Vagina (tissue), 2 donors: ENCODE results near the gene NUDT14. TPM values are rescaled to one million over a fixed set of nuclear protein-coding genes. Genes with fewer than 3 reads are reported as not detected.

ENCODE experiments used
- DNase-seq, 2 donors: peaks; one replicate each; pipeline ENCODE4 v3.0.0-alpha.2; 2017; ENCODE audit errors: extremely low spot score in 2 of 2
- H3K27ac ChIP-seq: fragments of 200-600 bp; sonication (generic); one replicate; pipeline ENCODE4 v1.5.1; 2019
- H3K27me3 ChIP-seq: fragments of 200-600 bp; sonication (generic); one replicate; pipeline ENCODE4 v1.5.1; 2019
- H3K36me3 ChIP-seq, 2 donors: fragments of 200-600 bp; sonication (generic); one replicate each; pipeline ENCODE4 v1.5.1; 2017 to 2019
- H3K4me1 ChIP-seq: fragments of 200-600 bp; sonication (generic); one replicate; pipeline ENCODE4 v1.5.1; 2019
- H3K4me3 ChIP-seq, 2 donors: fragments of 200-600 bp; sonication (generic); 1 replicate in 1 of 2; 2 replicates in 1 of 2; pipeline ENCODE4 v1.5.1; 2016 to 2019
- H3K9me3 ChIP-seq: fragments of 200-600 bp; sonication (generic); one replicate; pipeline ENCODE4 v1.5.1; 2019
- CTCF ChIP-seq, 3 experiments: fragments of 450-650 bp in 2 of 3; fragments of 200-600 bp in 1 of 3; sonication (generic) in 1 of 3; IDR thresholded peaks; one replicate each; pipeline ENCODE4 v1.5.1; 2017 to 2019; ENCODE audit warnings: antibody characterized with exemption in 3 of 3, mild to moderate bottlenecking in 2 of 3, moderate library complexity in 2 of 3
- POLR2A ChIP-seq, 2 donors: fragments of 450-650 bp; IDR thresholded peaks; one replicate each; pipeline ENCODE4 v1.6.1; 2017; ENCODE audit warnings: antibody characterized with exemption in 2 of 2, mild to moderate bottlenecking in 2 of 2, moderate library complexity in 2 of 2
- POLR2AphosphoS5 ChIP-seq, 2 donors: sonication (generic); formaldehyde crosslinking; IDR thresholded peaks; one replicate each; pipeline ENCODE4 v1.9.0; 2017; ENCODE audit warnings: antibody characterized with exemption in 2 of 2, mild to moderate bottlenecking in 2 of 2, low read depth in 1 of 2; ENCODE audit not compliant: insufficient read depth in 1 of 2
- intact Hi-C: fragments of 100-400 bp; cut with DNase I; formaldehyde crosslinking; loops from one replicate; pipeline ENCODE4 v1.15.1; 2023
- total RNA-seq: library from RNA; depleted of rRNA; stranded (reverse); fragments of >200 nt; gene quantifications from one replicate; pipeline ENCODE4 v1.2.3, GENCODE V29; 2016

NUDT14 gene
- total RNA-seq, 1 donor from 2014 or later = 11.0 TPM

- Histone ChIP-seq H3K36me3 (no peaks in the 10 kb centered on the region), H3K27ac (no peak overlapping the region), H3K4me3 (no peak overlapping the region), H3K27me3 (no peaks in the 10 kb centered on the region), H3K4me1 (peaks cover 28% of the 10 kb centered on the region), H3K9me3 (no peaks in the 10 kb centered on the region)
- no peak for DNase-seq
- TF ChIP-seq CTCF (IDR thresholded peaks at IDR 0.05) (no peak), POLR2AphosphoS5 (IDR thresholded peaks at IDR 0.05; ENCODE audit: insufficient read depth in 1 of 2, low read depth in 1 of 2) (no peak), POLR2A (IDR thresholded peaks at IDR 0.05) (no peak)
- intact Hi-C loops = no loop called here
Observed at GRCh38 chr14:105184461-105184860, 3.3 kb upstream of the NUDT14 start.

- Histone ChIP-seq H3K4me1 (peaks cover 32% of the 10 kb centered on the region), H3K27ac (no peak overlapping the region), H3K36me3 (no peaks in the 10 kb centered on the region), H3K27me3 (no peaks in the 10 kb centered on the region), H3K4me3 (no peak overlapping the region), H3K9me3 (no peaks in the 10 kb centered on the region)
- no peak for DNase-seq
- TF ChIP-seq CTCF (IDR thresholded peaks at IDR 0.05) = no peak
- no peak for TF ChIP-seq POLR2AphosphoS5 (IDR thresholded peaks at IDR 0.05; ENCODE audit: insufficient read depth in 1 of 2, low read depth in 1 of 2)
- no peak for TF ChIP-seq POLR2A (IDR thresholded peaks at IDR 0.05)
- intact Hi-C loops = no loop called here
Observed at GRCh38 chr14:105182296-105183020, 1.3 kb upstream of the NUDT14 start.

GRCh38 chr14:105181549-105182295, 610 bp upstream of the NUDT14 start:
- TF ChIP-seq POLR2A (IDR thresholded peaks at IDR 0.05) = no peak
- H3K36me3 ChIP-seq = no peaks in the 10 kb centered on the region
- H3K27me3 ChIP-seq = no peaks in the 10 kb centered on the region
- intact Hi-C loops = no loop called here
- peak overlapping the region; percentile 47 to 62 for H3K4me3 ChIP-seq
- H3K4me1 ChIP-seq = peaks cover 32% of the 10 kb centered on the region
- no peak for DNase-seq
- H3K27ac ChIP-seq = no peak overlapping the region
- no peaks in the 10 kb centered on the region for H3K9me3 ChIP-seq

- Histone ChIP-seq H3K4me3 (no peak overlapping the region), H3K36me3 (no peaks in the 10 kb centered on the region), H3K27ac (no peak overlapping the region), H3K27me3 (no peaks in the 10 kb centered on the region), H3K9me3 (no peaks in the 10 kb centered on the region), H3K4me1 (peaks cover 51% of the 10 kb centered on the region)
- intact Hi-C loops = no loop called here
- no peak for DNase-seq
- TF ChIP-seq POLR2AphosphoS5 (IDR thresholded peaks at IDR 0.05; ENCODE audit: insufficient read depth in 1 of 2, low read depth in 1 of 2) = no peak
- TF ChIP-seq CTCF (IDR thresholded peaks at IDR 0.05) = no peak
- no peak for TF ChIP-seq POLR2A (IDR thresholded peaks at IDR 0.05)
Observed at GRCh38 chr14:105179191-105179590, 1.9 kb downstream of the NUDT14 start.

DNA sequence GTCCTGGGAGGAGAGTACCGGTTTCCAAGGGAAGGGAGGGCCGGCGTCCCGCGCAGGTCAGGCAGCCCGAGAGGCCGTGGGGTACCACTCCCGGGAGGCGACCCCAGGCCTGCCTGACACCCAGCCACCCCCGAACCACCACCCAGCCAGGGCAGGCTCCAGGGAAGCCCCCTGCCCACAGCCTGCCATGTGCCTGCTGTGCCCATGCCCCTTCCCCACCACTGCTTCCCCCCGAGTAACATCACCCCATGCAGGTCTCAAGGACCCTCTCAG, 2.3 kb downstream of the NUDT14 start:
- no peak overlapping the region for H3K4me3 ChIP-seq
- no peak for DNase-seq
- intact Hi-C loops = no loop called here
- no peak overlapping the region for H3K27ac ChIP-seq
- H3K9me3 ChIP-seq = no peaks in the 10 kb centered on the region
- peaks cover 55% of the 10 kb centered on the region for H3K4me1 ChIP-seq
- TF ChIP-seq CTCF (IDR thresholded peaks at IDR 0.05) = no peak
- TF ChIP-seq POLR2AphosphoS5 (IDR thresholded peaks at IDR 0.05; ENCODE audit: insufficient read depth in 1 of 2, low read depth in 1 of 2) = no peak
- TF ChIP-seq POLR2A (IDR thresholded peaks at IDR 0.05) = no peak
- H3K27me3 ChIP-seq = no peaks in the 10 kb centered on the region
- H3K36me3 ChIP-seq = no peaks in the 10 kb centered on the region
